ENCODE results near the gene MYO15A.
A peak's percentile ranks its signal among the peaks of the same experiment; 100 is the strongest.

The MYO15A gene

GRCh38 chr17:18087610-18088491 is 20.7 kb upstream of the MYO15A start, which contains the start of gene DRG2:
DRG2 (plus strand) TSS chr17:18087948; CDS start chr17:18088024, 76 bp downstream.
- no peaks in the 10 kb centered on the region for H3K9me3 ChIP-seq (ENCODE audit: control insufficient read depth, insufficient read depth, low read length)
- H3K4me1 ChIP-seq (ENCODE audit: insufficient read depth, low read length): peaks cover 6% of the 10 kb centered on the region; the same call in 1 of the 2 replicates
- H3K9ac ChIP-seq (ENCODE audit: low read depth, low read length): peak within 1 kb of the TSS; percentile 98
- no peaks in the 10 kb centered on the region for H3K36me3 ChIP-seq (ENCODE audit: insufficient read depth, low read length)

GRCh38 chr17:18089613-18090012 is 18.9 kb upstream of the MYO15A start:
- Histone ChIP-seq H3K4me1 (ENCODE audit: insufficient read depth, low read length) (peaks cover 6% of the 10 kb centered on the region; the same call in 1 of the 2 replicates), H3K9me3 (ENCODE audit: control insufficient read depth, insufficient read depth, low read length) (no peaks in the 10 kb centered on the region), H3K36me3 (ENCODE audit: insufficient read depth, low read length) (no peaks in the 10 kb centered on the region), H3K9ac (ENCODE audit: low read depth, low read length) (no peak overlapping the region)

- no peak overlapping the region for H3K9ac ChIP-seq (ENCODE audit: low read depth, low read length)
- peaks cover 10% of the 10 kb centered on the region; the same call in 1 of the 2 replicates for H3K36me3 ChIP-seq (ENCODE audit: insufficient read depth, low read length)
- peaks cover under 1% of the 10 kb centered on the region; the same call in 1 of the 2 replicates for H3K4me1 ChIP-seq (ENCODE audit: insufficient read depth, low read length)
These were observed 14.7 kb upstream of the MYO15A start for GRCh38 chr17:18093616-18094408.

GRCh38 chr17:18094409-18094807 is 14.1 kb upstream of the MYO15A start:
- Histone ChIP-seq H3K9ac (ENCODE audit: low read depth, low read length) (no peak overlapping the region), H3K36me3 (ENCODE audit: insufficient read depth, low read length) (peaks cover 13% of the 10 kb centered on the region), H3K9me3 (ENCODE audit: control insufficient read depth, insufficient read depth, low read length) (no peaks in the 10 kb centered on the region), H3K4me1 (ENCODE audit: insufficient read depth, low read length) (no peaks in the 10 kb centered on the region)

More at GRCh38 chr17:18093616-18094408, 14.7 kb upstream of the MYO15A start:
- H3K9me3 ChIP-seq (ENCODE audit: control insufficient read depth, insufficient read depth, low read length): no peaks in the 10 kb centered on the region

- peaks cover 16% of the 10 kb centered on the region for H3K36me3 ChIP-seq (ENCODE audit: insufficient read depth, low read length)
- no peak overlapping the region for H3K9ac ChIP-seq (ENCODE audit: low read depth, low read length)
These were observed 9.0 kb upstream of the MYO15A start for GRCh38 chr17:18099516-18099915.

GRCh38 chr17:18100616-18101015 is 7.9 kb upstream of the MYO15A start:
- no peaks in the 10 kb centered on the region for H3K4me1 ChIP-seq (ENCODE audit: insufficient read depth, low read length)
- no peak overlapping the region for H3K9ac ChIP-seq (ENCODE audit: low read depth, low read length)
- peaks cover 15% of the 10 kb centered on the region for H3K36me3 ChIP-seq (ENCODE audit: insufficient read depth, low read length)
- H3K9me3 ChIP-seq (ENCODE audit: control insufficient read depth, insufficient read depth, low read length): no peaks in the 10 kb centered on the region

More at GRCh38 chr17:18099516-18099915, 9.0 kb upstream of the MYO15A start:
- no peaks in the 10 kb centered on the region for H3K9me3 ChIP-seq (ENCODE audit: control insufficient read depth, insufficient read depth, low read length)
- no peaks in the 10 kb centered on the region for H3K4me1 ChIP-seq (ENCODE audit: insufficient read depth, low read length)

- no peaks in the 10 kb centered on the region for H3K9me3 ChIP-seq (ENCODE audit: control insufficient read depth, insufficient read depth, low read length)
- no peaks in the 10 kb centered on the region for H3K4me1 ChIP-seq (ENCODE audit: insufficient read depth, low read length)
- H3K36me3 ChIP-seq (ENCODE audit: insufficient read depth, low read length): peaks cover 7% of the 10 kb centered on the region
- no peak overlapping the region for H3K9ac ChIP-seq (ENCODE audit: low read depth, low read length)
These were observed 6.7 kb upstream of the MYO15A start for GRCh38 chr17:18101828-18102227.

- H3K9ac ChIP-seq (ENCODE audit: low read depth, low read length): no peak overlapping the region
- peaks cover 7% of the 10 kb centered on the region for H3K36me3 ChIP-seq (ENCODE audit: insufficient read depth, low read length)
- H3K4me1 ChIP-seq (ENCODE audit: insufficient read depth, low read length): no peaks in the 10 kb centered on the region
- H3K9me3 ChIP-seq (ENCODE audit: control insufficient read depth, insufficient read depth, low read length): no peaks in the 10 kb centered on the region
These were observed 5.9 kb upstream of the MYO15A start for GRCh38 chr17:18102640-18103039.

- H3K4me1 ChIP-seq (ENCODE audit: insufficient read depth, low read length): no peaks in the 10 kb centered on the region
These were observed 3.5 kb upstream of the MYO15A start for GRCh38 chr17:18105027-18105426.

GRCh38 chr17:18105595-18105994 is 3.0 kb upstream of the MYO15A start:
- Histone ChIP-seq H3K36me3 (ENCODE audit: insufficient read depth, low read length) (peaks cover 2% of the 10 kb centered on the region), H3K9ac (ENCODE audit: low read depth, low read length) (no peak overlapping the region), H3K4me1 (ENCODE audit: insufficient read depth, low read length) (no peaks in the 10 kb centered on the region), H3K9me3 (ENCODE audit: control insufficient read depth, insufficient read depth, low read length) (no peaks in the 10 kb centered on the region)

More at GRCh38 chr17:18105027-18105426, 3.5 kb upstream of the MYO15A start:
- Histone ChIP-seq H3K9me3 (ENCODE audit: control insufficient read depth, insufficient read depth, low read length) (no peaks in the 10 kb centered on the region), H3K9ac (ENCODE audit: low read depth, low read length) (no peak overlapping the region), H3K36me3 (ENCODE audit: insufficient read depth, low read length) (peaks cover 2% of the 10 kb centered on the region)

- H3K4me1 ChIP-seq (ENCODE audit: insufficient read depth, low read length): no peaks in the 10 kb centered on the region
- H3K36me3 ChIP-seq (ENCODE audit: insufficient read depth, low read length): peaks cover 2% of the 10 kb centered on the region
- no peaks in the 10 kb centered on the region for H3K9me3 ChIP-seq (ENCODE audit: control insufficient read depth, insufficient read depth, low read length)
- H3K9ac ChIP-seq (ENCODE audit: low read depth, low read length): no peak overlapping the region
These were observed 2.3 kb upstream of the MYO15A start for GRCh38 chr17:18106211-18106610.

- no peak overlapping the region for H3K9ac ChIP-seq (ENCODE audit: low read depth, low read length)
- H3K36me3 ChIP-seq (ENCODE audit: insufficient read depth, low read length): peaks cover 2% of the 10 kb centered on the region
- no peaks in the 10 kb centered on the region for H3K9me3 ChIP-seq (ENCODE audit: control insufficient read depth, insufficient read depth, low read length)
- peaks cover 5% of the 10 kb centered on the region for H3K4me1 ChIP-seq (ENCODE audit: insufficient read depth, low read length)
These were observed 1.3 kb upstream of the MYO15A start for GRCh38 chr17:18107061-18107790.

GRCh38 chr17:18107971-18108370 is 585 bp upstream of the MYO15A start:
- peaks cover 7% of the 10 kb centered on the region for H3K4me1 ChIP-seq (ENCODE audit: insufficient read depth, low read length)
- H3K9ac ChIP-seq (ENCODE audit: low read depth, low read length): no peak overlapping the region
- peaks cover 2% of the 10 kb centered on the region for H3K36me3 ChIP-seq (ENCODE audit: insufficient read depth, low read length)
- no peaks in the 10 kb centered on the region for H3K9me3 ChIP-seq (ENCODE audit: control insufficient read depth, insufficient read depth, low read length)

GRCh38 chr17:18109935-18110485 is 1.5 kb downstream of the MYO15A start:
- Histone ChIP-seq H3K9ac (ENCODE audit: low read depth, low read length) (no peak overlapping the region), H3K4me1 (ENCODE audit: insufficient read depth, low read length) (peaks cover 7% of the 10 kb centered on the region), H3K36me3 (ENCODE audit: insufficient read depth, low read length) (no peaks in the 10 kb centered on the region; the same call in 1 of the 2 replicates), H3K9me3 (ENCODE audit: control insufficient read depth, insufficient read depth, low read length) (no peaks in the 10 kb centered on the region)
